ENCODE measurements around the gene CEP19. TPM values are rescaled to one million over a fixed set of nuclear protein-coding genes. Genes with fewer than 3 reads are reported as not detected.

The CEP19 gene
- total and polyA plus RNA-seq, 7 donors = 0.76 to 2.6 (median 1.6) TPM

GRCh38 chr3:196739671-196740480 lies 27.8 kb upstream of the CEP19 start, which contains the start of gene PAK2:
TSS of gene PAK2 (plus strand) at chr3:196739857. CDS start at chr3:196782647, 42,790 bp downstream.
- intact Hi-C loops (cut with DNase I) = loop anchor here (1.0 to 10.0 kb wide), 3 partner anchors 28 to 205 kb away; partner anchors contain the start of genes CEP19, NCBP2, PIGX and SENP5
- no peaks in the 10 kb centered on the region for H3K27me3 ChIP-seq
- peak within 1 kb of the TSS; percentile 96 to 99 (median 96) for H3K27ac ChIP-seq
- no peaks in the 10 kb centered on the region for H3K36me3 ChIP-seq
- peak in 1 of 2 donors; percentile 45 for TF ChIP-seq POLR2A (IDR thresholded peaks at IDR 0.05)
- TF ChIP-seq, protein P1, sequence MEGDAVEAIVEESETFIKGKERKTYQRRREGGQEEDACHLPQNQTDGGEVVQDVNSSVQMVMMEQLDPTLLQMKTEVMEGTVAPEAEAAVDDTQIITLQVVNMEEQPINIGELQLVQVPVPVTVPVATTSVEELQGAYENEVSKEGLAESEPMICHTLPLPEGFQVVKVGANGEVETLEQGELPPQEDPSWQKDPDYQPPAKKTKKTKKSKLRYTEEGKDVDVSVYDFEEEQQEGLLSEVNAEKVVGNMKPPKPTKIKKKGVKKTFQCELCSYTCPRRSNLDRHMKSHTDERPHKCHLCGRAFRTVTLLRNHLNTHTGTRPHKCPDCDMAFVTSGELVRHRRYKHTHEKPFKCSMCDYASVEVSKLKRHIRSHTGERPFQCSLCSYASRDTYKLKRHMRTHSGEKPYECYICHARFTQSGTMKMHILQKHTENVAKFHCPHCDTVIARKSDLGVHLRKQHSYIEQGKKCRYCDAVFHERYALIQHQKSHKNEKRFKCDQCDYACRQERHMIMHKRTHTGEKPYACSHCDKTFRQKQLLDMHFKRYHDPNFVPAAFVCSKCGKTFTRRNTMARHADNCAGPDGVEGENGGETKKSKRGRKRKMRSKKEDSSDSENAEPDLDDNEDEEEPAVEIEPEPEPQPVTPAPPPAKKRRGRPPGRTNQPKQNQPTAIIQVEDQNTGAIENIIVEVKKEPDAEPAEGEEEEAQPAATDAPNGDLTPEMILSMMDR (IDR thresholded peaks at IDR 0.05) = no peak
- peak; percentile 88 to 93 (median 92) for TF ChIP-seq POLR2AphosphoS5 (IDR thresholded peaks at IDR 0.05)
- no peak for TF ChIP-seq EP300 (IDR thresholded peaks at IDR 0.05)
- peak; percentile 94 for DNase-seq
- peak within 1 kb of the TSS; percentile 74 to 90 (median 88) for H3K4me3 ChIP-seq
- H3K4me1 ChIP-seq = peaks cover 0 to 35% (median 23%) of the 10 kb centered on the region in 4 donors
- no peaks in the 10 kb centered on the region for H3K9me3 ChIP-seq
- 0 to 1% methylated on average over 86 of the region's 86 CpGs for WGBS, 2 donors

- TF ChIP-seq, protein P1 (IDR thresholded peaks at IDR 0.05) = no peak
- no peak for TF ChIP-seq POLR2AphosphoS5 (IDR thresholded peaks at IDR 0.05)
- TF ChIP-seq EP300 (IDR thresholded peaks at IDR 0.05) = no peak
- TF ChIP-seq POLR2A (IDR thresholded peaks at IDR 0.05) = no peak
- peaks cover 0 to 16% (median 16%) of the 10 kb centered on the region in 4 donors for H3K4me1 ChIP-seq
- H3K27ac ChIP-seq = no peak overlapping the region
- H3K27me3 ChIP-seq = no peaks in the 10 kb centered on the region
- WGBS, 2 donors = 89 to 97% methylated on average over 6 of the region's 6 CpGs
- DNase-seq = no peak
- peaks cover 0 to 13% (median 0%) of the 10 kb centered on the region in 4 donors for H3K36me3 ChIP-seq
- H3K9me3 ChIP-seq = no peaks in the 10 kb centered on the region
- intact Hi-C loops (cut with DNase I) = no loop called here
- no peak overlapping the region for H3K4me3 ChIP-seq
Observed at GRCh38 chr3:196737655-196738054, 25.6 kb upstream of the CEP19 start.

DNA sequence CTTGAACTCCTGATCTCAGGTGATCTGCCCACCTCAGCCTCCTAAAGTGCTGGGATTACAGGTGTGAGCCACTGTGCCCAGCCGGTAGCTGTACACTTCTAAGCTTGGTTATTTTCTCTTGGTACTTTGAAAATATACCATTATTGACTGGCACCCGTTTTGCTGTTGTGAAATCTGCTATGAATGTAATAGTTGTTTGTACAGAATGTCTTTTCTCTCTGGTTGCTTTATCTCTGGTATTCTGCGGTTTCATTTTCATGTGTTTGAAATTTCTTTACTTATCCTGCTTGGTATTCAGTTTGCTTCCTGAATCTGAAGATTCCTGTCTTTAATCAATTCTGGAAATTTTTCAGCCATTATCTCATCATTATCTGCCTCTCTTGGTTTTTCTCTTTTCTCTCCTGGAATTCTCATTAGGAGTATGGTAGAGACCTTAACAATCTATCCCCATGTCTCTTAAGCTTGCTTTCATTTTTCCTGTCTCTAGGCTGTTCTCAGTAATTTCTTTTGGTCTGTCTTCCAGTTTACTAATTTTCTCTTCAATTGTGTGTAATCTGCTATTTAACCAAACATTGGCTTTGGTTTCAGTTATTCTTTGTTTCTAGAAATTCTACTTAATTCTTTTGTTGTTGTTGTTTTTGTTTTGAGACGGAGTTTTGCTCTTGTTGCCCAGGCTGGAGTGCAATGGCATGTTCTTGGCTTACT lies 24.8 kb upstream of the CEP19 start:
- no peak for TF ChIP-seq POLR2AphosphoS5 (IDR thresholded peaks at IDR 0.05)
- H3K36me3 ChIP-seq = peaks cover 0 to 14% (median 0%) of the 10 kb centered on the region in 4 donors
- H3K27me3 ChIP-seq = no peaks in the 10 kb centered on the region
- DNase-seq = no peak
- H3K9me3 ChIP-seq = no peaks in the 10 kb centered on the region
- intact Hi-C loops (cut with DNase I) = no loop called here
- 97% methylated on average over 4 of the region's 4 CpGs for WGBS, 2 donors
- H3K27ac ChIP-seq = no peak overlapping the region
- H3K4me1 ChIP-seq = peaks cover 0 to 9% (median 8%) of the 10 kb centered on the region in 4 donors
- no peak overlapping the region for H3K4me3 ChIP-seq

GRCh38 chr3:196735751-196736150 lies 23.7 kb upstream of the CEP19 start:
- 86 to 91% methylated on average over 3 of the region's 3 CpGs for WGBS, 2 donors

More at GRCh38 chr3:196735751-196736150, 23.7 kb upstream of the CEP19 start:
- H3K27ac ChIP-seq = no peak overlapping the region
- DNase-seq = no peak
- no peaks in the 10 kb centered on the region for H3K9me3 ChIP-seq
- intact Hi-C loops (cut with DNase I) = no loop called here
- no peaks in the 10 kb centered on the region for H3K4me1 ChIP-seq
- peaks cover 0 to 23% (median 0%) of the 10 kb centered on the region in 4 donors for H3K36me3 ChIP-seq
- no peaks in the 10 kb centered on the region for H3K27me3 ChIP-seq
- TF ChIP-seq POLR2AphosphoS5 (IDR thresholded peaks at IDR 0.05) (no peak), POLR2A (IDR thresholded peaks at IDR 0.05) (no peak), EP300 (IDR thresholded peaks at IDR 0.05) (no peak)
- TF ChIP-seq, protein P1 (IDR thresholded peaks at IDR 0.05) = no peak
- H3K4me3 ChIP-seq = no peak overlapping the region

Data from sigmoid colon (tissue), 7 donors.